Testis (tissue), 2 donors: ENCODE results near the gene MRPS34.

Experiments
- CTCF ChIP-seq, 3 experiments: fragments of 450-650 bp in 2 of 3; fragments of 200-600 bp in 1 of 3; sonication (generic) in 1 of 3; IDR thresholded peaks; one replicate each; pipeline ENCODE4 v1.5.1; 2016 to 2019; ENCODE audit warnings: antibody characterized with exemption in 3 of 3, mild to moderate bottlenecking in 2 of 3, moderate library complexity in 1 of 3
- POLR2A ChIP-seq: fragments of 450-650 bp; IDR thresholded peaks from one replicate; pipeline ENCODE4 v1.6.1; 2017; ENCODE audit warnings: antibody characterized with exemption, mild to moderate bottlenecking, moderate library complexity

GRCh38 chr16:1773703-1774447 lies 941 bp upstream of the MRPS34 start:
- no peak for TF ChIP-seq CTCF (IDR thresholded peaks at IDR 0.05)
- TF ChIP-seq POLR2A: no peak
